GM18508 (cell line): ENCODE measurements around the gene PBX1.
"Not testable (repeated sequence)": the region's sequence is repeated elsewhere in the genome, so short reads cannot be mapped to it uniquely, and the experiment has no call there.

Experiments
- ATAC-seq: cut with Tn5 transposase; IDR thresholded peaks from one replicate; pipeline ENCODE4 v1.9.1; 2021; ENCODE audit warnings: moderate number of reproducible peaks; ENCODE audit not compliant: insufficient read depth, unreplicated experiment

Gene PBX1

DNA sequence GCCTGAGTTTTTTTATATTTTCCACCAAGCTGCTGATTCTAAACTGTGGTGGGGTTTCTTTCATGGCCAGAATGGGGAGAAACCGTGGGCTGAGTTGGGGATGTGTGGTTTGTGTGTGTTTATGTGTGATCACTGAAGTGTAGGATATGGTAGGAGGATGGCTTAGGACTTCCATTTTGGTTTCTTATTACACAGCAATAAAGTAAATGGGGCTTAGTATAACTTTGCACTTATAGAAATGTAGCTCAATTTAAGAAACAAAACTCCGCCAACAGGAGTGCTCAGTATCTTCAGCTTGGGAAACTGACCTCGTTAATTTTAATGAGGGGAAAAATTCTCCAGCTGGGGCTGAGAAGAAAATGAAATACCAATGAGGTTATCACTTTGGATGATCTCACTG is 77.8 kb downstream of the PBX1 start:
- no peak for ATAC-seq

DNA sequence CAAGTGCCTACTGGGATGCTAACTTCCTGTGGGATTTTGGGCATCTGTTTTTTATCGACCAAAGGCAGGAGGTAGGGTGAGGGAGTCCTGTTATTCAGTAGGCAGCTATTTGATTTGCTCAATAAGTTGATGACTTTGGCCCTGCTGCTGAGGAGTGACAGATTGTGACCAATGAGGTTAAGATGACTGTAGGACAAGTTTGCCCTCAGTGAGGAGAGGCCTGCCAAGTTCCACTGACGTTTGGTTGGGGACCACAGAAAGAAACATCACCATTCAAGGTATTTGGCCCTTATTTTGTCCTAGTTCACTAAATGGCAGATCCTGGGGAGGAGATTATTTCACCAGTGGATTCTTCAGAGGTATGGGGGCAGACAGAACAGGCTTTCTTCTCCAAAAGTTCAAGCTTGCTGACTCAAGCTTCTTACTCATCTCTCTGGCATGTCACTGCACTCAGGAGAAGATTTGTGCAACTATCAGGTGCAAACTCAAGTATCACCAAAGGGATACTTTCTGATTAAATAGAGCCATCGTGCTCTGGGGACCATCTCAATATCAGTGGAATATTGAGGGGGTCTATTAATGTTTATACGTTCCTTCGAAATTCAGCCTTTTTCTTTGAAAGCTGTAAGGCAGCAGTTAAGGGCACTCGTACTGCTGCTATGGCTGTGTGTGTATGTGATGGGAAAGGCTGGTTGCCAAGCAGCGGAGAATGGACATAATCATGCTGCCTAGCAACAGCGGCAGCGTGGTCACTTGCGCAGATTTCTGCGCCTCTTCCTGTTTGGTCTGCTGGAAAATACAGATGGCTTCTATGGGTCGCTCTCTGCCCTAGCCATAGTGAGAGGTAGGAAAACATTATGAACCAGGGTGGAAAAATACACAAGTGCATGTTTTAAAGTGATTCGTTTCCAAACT is 78.7 kb downstream of the PBX1 start:
- no peak for ATAC-seq

DNA sequence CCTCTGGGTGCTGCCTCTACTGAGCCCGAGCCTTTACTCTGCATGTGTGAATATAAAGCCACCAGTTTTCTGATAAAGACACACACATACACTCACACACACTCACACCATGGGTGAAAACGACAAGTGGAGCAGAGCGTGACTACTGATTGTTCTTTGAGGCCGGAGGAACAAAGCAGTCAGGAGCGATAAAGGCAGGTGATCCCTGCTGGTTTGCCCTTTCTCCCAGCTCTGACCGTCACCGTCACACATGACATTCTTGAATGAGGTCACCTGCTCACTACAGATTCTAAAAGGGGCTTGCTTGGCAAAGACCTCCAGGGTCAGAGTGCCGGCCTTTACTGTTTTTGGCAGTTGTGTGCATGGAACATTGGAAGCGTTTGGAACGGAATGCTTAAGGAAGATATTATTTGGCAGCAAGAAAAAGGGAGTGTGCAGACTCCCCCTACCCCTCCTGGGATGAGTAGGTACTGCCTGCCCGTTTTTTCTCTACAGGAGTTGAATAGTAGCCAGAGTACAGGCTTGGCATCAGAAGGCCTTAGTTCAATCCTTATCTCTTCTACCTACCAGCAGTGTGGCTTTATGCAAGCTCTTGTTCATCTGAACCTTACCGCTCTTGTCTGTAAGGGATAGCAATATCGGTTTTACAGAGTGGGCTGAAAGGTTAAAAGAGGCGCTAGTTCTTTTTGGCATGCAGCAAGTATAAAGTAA is 79.7 kb downstream of the PBX1 start:
- ATAC-seq, result no peak

DNA sequence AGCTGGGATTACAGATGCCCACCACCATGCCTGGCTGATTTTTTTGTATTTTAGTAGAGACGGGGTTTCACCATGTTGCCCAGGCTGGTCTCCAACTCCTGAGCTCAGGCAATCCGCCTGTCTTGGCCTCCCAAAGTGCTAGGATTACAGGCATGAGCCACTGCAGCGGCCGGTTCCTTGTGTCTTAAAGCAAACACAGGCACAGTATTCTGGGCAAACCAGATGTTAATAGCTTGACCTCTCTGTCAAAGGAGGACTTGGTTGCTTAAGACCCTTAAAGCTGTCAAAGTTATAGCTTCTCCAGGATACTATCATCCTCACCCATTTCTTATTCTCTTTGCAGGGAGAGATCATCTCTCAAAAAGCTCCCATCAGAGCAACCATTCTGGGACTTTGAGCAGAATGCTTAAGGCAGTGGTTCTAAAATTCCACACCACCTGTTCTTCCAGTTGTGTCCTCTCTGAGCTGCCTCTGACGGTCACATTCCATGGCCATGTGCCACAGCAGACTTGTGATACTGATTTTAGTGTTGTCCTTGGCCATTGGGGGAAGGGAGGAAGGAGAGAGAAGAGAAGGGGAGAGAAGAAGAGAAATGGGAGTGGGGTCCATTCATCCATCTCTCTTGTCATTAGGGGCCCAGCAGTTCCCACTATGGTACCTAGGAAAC is 81.8 kb downstream of the PBX1 start:
- ATAC-seq, result no peak

DNA sequence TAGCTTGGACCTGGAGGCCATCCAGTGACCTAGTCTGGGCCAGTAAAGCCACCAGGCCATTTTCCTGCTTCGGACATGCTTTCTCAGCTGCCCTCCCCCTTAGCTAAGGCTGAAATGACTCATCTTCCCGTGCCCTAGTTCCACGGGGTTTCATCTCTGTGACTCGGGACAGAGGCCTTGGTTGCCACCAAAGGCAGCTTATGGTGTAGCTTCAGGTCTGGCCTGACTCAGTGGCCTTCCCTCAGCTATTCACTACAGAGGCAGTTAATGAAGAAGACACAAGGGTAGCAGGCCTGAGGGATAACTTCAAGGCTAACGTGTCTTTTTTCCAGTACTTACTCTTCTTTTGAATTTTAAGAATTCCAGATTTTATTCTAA is 82.4 kb downstream of the PBX1 start:
- no peak for ATAC-seq

DNA sequence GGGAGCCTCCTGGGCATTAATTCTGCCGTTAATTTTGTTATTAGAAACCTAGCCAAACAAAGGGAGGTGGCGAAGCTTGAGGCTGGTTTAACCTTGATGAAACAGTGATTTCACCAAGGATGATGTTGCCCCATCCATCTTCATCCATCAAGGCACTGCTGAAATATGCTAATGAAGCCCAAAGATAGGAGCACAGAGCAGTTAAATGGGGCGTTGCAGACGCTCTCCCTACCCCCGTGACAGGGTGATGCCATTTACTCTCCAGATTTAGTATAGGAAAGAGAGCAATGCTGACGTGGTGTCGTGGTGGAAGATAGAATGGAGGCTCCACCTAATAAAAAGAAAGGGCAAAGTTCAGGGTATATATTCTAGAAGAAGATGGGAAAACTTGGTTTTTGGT is 84.0 kb downstream of the PBX1 start:
- ATAC-seq, result no peak

DNA sequence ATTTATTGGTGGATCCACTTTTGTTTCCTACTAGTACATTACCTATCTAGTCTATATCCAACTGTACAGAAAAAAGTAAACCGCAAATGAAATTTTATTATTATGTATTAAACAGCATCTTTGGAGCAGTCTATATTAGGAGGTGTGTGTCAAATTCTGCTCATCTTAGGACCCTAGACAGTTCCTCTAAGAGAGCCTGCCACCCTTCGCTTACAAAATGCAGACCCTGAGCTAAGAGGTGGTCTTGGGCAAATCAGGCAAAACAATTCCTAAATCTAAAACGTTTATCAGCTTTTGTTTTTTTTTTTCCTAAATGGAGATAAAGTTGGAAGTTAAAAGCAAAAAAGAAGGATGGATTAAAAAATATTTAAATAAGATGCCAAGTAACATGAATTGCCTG is 85.3 kb downstream of the PBX1 start:
- ATAC-seq, result no peak

DNA sequence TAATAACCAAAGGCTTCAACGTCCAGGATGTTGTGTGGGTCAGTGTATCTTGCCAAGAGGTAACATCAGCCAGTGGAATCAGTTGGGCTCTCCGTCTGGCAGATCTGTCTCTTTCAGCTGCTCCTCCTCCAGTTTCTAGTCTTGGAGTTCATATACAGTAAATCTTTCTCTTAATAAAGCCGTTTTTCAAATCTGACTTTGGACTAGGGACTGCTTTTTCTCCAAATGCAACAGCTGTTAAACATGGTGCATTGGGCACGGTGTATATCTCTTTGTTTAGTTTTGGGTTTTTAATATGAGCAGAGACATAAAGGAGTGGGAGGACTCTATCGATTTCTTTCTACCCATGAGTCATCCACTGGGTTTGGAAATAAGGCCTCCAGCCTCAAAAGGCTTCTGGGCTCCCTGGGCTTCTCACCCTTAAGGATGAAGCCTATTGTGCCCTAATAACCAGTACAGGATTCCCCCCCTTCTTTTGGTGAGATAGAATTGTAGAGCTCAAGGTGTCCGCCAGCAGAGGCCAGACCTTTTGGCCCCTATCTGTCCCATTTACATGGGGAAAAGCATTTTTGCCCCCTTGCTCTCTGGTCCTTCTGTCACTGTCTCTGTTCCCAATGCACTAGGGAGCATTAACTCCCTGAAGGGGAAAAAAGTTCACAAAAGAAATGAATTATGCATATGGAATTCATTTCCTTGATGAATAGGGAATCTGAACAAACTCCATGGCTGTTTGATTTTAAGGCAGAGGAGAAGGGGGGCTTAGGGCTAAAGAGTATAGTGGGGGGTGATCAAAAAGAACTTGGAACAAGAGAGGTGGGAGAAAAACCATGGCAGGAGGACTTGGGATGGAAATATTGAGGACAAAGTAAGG is 86.0 kb downstream of the PBX1 start:
- no peak for ATAC-seq

DNA sequence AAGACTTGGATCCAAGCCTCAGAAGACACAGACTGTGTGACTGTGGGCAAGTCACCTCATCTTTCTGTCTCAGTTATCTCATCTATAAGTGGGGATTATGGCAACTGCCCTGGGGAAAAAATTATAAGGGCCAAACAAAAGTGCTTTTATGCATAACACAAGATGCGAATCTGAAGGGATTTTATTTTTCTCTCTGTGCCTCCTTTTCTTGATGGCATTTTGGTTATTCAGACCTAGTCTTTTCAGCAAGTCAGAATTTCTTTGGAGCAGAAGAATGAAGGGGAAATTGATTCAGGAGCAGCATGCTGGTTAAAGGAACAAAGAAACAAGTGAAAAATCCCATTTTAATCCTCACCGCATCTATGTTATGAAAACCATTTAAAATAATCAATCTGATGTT is 86.9 kb downstream of the PBX1 start:
- no peak for ATAC-seq

DNA sequence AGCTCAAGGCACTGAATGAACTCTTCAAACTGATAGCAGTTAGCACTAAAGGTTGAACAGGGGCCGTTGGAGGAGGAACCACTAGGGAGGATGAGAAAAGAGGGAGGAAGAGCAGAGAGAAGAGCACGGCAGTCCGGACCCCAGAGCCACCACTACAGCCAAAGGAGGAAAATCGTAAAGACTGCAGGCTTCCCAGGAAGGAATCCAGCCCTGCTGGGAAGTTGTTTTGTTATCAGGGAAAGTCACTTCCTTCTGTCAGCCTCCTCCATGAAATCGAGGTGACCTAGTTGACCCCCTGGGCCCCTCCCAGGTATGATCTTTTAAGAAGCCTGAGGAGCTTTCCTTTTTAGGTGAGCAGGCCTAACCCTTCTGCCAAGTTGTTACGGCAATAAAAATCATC is 88.2 kb downstream of the PBX1 start:
- ATAC-seq, result no peak

DNA sequence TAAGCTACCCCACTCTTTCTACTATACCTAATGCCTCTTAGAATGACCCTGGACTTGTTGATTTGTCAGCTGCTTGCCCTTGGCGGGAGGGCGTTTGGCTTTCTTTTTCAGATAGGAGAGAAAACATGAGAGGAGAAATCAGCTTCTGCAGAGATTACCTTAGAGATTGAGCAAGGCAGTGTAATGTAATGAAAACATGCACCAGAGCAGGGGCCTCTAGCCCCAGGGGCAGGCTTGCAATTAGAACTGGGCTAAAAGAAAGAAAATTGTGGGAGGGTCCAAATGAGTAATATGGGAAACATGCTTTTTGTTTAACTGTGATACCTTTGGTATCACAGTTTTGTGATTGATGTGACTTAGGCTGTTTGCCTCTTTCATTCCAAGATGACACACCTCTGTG is 89.7 kb downstream of the PBX1 start:
- no peak for ATAC-seq

DNA sequence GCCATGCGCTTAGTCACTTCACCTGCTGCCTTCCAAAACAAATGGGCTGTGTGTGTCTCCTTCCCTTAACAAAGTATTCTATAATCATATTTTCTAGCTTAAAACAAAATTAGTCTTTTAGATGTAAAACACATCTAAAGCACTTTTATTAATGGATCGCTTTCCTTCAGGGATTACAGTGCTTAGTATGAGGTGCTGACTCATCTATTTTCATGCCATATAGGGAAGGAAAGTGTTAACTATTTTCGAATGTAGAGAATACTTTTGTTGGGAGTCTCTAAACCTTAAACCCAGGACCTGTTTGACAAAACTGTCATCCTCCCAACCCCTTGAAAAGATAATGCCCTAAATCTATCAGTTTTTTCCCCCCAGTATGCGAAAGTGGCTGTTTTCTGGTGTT is 90.2 kb downstream of the PBX1 start:
- ATAC-seq, result no peak

DNA sequence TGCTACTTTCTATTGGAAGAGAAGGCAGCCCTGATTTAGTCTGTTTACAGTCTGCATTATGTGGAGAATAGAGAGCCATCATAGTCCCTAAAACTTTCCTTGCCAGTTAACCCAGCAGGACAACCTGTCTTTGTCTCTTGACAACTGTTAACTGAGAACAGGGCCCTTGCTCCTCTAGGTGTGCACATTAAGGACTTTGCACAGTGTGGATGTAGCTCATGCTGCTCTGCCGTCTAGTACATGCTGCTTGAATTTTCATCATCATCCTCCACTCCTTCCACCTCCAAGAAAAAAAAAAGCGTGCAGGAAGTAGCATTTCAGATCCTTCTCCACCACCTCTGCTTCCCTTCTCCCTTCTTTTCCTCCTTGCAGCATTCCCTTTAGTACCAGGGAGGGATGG is 91.5 kb downstream of the PBX1 start:
- ATAC-seq, result no peak

DNA sequence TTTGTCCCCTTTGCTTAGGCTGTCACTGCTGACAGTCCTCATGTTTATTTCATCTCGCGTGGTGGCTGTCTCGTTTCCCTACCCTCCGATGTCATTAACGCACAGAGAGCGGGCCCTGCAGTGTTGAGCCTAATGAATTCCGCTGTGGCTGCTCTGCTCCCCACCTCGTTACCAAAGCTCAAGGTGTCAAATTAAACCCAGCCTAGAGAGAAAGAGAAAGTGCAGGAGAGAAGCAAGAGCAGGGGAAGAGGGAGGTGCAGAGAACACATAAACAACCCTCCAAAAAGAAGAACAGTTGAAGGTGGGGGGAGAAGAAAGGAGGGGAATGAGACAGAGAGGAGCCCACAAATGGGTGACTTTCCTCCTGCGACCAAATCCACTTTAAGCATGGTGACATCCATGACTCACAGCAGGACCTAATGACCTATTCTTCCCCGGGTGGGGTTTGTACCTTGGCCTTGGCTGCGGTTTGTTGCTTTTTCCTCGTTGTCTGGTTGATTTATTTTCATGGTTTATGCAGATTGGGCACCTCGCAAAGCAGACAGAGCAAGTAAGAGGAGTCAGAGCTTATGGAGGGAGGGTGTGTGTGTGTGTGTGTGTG is 92.5 kb downstream of the PBX1 start:
- no peak for ATAC-seq

DNA sequence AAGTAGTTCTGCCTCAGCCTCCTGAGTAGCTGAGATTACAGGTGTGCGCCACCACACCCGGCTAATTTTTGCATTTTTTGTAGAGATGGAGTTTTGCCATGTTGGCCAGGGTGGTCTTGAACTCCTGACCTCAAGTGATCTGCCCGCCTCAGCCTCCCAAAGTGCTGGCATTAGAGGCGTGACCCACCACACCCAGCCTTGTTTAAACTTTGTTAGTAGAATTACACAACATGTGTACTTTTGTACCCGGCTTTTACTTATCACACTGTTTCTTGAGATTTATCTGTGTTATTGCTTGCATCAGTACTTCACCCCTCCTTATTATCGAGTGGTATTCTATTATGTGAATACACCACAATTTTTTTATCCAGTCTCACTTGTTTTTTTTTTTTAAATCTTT is 94.0 kb downstream of the PBX1 start:
- ATAC-seq, result not testable (repeated sequence)

DNA sequence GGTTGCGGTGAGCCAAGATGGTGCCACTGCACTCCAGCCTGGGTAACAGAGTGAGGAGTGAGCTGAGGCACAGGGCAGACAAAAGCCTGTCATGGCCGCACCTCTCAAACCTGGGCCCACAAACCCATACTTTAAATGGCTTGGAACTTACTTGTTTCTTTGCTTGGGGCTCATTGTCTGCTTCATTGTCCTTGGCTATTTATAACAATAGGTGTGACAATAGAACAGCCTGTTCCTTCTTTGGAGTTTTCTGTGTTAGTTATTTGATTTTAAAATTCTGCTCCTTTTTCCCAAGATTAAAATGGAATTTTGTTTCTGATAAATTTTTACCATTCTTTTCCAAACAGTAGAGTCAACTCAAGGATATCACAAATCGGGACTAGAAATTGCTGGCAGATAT is 94.7 kb downstream of the PBX1 start:
- no peak for ATAC-seq

DNA sequence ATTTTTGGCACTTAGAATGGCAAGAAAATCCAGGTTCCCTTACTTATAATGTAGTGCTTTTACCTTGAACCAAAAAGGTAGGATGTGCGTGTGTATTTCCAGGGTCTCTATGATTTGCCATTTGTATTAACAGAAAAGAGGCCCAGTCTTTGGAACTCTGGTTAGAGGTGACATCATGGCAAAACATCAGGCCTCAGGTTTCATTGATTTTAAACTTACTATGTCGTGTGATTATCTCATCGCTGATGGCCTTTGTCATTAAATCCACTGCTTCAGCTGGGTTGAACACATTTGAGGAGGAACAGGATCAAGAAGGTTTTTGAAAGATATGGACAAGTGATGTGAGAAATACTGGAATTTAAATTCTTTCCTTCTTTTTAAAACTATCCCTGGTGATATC is 95.2 kb downstream of the PBX1 start:
- no peak for ATAC-seq

DNA sequence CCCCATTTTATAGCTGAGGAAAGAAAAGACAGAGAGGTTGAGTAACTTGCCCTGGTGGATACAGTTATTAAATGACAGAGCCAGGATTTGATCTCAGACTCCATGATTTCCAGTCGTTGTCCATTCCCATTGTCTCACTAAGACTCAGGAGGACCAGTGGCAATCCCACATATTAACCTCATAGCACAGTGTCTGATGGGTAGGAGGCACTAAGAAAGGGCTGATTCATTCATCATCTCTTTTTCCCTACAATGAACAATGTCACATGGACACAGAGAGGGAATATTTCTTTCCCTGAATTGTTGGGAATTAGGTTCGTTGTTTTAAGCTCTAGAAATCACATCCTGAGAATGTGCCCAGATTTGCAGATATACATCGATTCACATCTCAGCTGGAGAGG is 99.9 kb downstream of the PBX1 start:
- no peak for ATAC-seq

DNA sequence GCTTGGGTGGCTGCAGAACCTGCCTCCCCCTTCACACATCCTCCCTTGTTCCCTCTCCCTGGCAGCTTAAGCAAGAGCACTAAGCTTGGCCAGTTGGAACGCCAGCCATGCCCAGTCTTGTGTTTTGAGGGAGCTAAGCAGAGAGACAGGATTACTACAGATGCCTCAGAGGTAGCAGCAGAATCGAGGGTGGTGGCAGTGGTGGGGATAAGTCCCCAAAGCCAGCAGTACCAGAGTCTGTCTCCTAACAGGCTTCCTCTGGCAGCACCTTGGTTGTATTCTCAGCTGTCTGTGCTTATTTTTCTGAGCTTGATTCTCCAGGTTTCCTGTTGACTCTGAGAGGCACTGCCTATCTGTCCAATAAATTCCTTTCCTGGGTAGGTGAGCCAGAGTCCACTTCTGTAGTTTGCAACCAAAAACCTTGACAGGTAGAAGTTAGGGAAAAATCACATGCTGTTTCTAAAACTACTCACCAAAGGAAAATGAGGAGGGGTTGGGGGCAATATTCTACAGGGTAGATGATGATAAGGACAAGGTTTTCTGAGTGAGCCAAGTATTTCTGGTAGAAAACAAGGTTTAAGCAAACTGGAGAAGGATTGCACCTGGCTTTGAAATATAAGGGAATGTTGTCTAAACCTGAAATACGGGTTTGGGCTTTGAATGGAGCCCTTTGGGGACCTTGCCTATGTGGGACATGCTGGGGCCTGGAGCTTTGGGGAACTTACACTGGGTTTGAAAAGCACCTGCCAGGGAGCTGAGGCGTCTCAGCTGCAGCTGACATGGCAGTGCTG is 100.8 kb downstream of the PBX1 start:
- ATAC-seq, result no peak
